Loucy (cell line): ENCODE data around the gene MPRIP.

Experiments used
- CTCF ChIP-seq: fragments of 200-600 bp; sonication (generic); conservative IDR thresholded peaks from 2 replicates; pipeline ENCODE4 v1.5.1; 2014; ENCODE audit warnings: mild to moderate bottlenecking, antibody characterized with exemption, low read length
- EZH2phosphoT487 ChIP-seq: fragments of 200-600 bp; IDR thresholded peaks from 2 replicates; pipeline ENCODE4 v1.6.1; 2018; ENCODE audit warnings: antibody characterized with exemption, mild to moderate bottlenecking, moderate library complexity, borderline replicate concordance

- no peak for TF ChIP-seq CTCF
- TF ChIP-seq EZH2phosphoT487: no peak
Observed at GRCh38 chr17:17242246-17242645, 200.0 kb downstream of the MPRIP start.
